Tibial nerve (tissue), 4 donors: ENCODE measurements around the gene WFIKKN2. TPM values are rescaled to one million over a fixed set of nuclear protein-coding genes. Genes with fewer than 3 reads are reported as not detected.

Source experiments
- DNase-seq, 2 donors: peaks; one replicate each; pipeline ENCODE4 v3.0.0-alpha.2; 2019; ENCODE audit warnings: low spot score in 2 of 2
- H3K27ac ChIP-seq, 4 donors: fragments of 200-600 bp; sonication (generic) in 3 of 4; one replicate each; pipeline ENCODE4 v1.5.1; 2017 to 2019; ENCODE audit warnings: mild to moderate bottlenecking in 1 of 4
- H3K27me3 ChIP-seq, 2 donors: fragments of 200-600 bp; sonication (generic) in 1 of 2; one replicate each; pipeline versions ENCODE4 v1.5.1 to v1.6.0; 2017 to 2019
- H3K36me3 ChIP-seq, 3 donors: fragments of 200-600 bp; sonication (generic); one replicate each; pipeline ENCODE4 v1.5.1; 2018 to 2019
- H3K4me1 ChIP-seq, 4 donors: fragments of 200-600 bp; sonication (generic) in 3 of 4; one replicate each; pipeline ENCODE4 v1.5.1; 2017 to 2019
- H3K4me3 ChIP-seq, 4 donors: fragments of 200-600 bp; sonication (generic) in 3 of 4; one replicate each; pipeline ENCODE4 v1.5.1; 2017 to 2019; ENCODE audit warnings: mild to moderate bottlenecking in 1 of 4, moderate library complexity in 1 of 4
- H3K9me3 ChIP-seq, 4 donors: fragments of 200-600 bp; sonication (generic) in 3 of 4; one replicate each; pipeline ENCODE4 v1.5.1; 2017 to 2019
- CTCF ChIP-seq, 5 experiments: fragments of 200-600 bp in 3 of 5; fragments of 450-650 bp in 2 of 5; sonication (generic) in 3 of 5; IDR thresholded peaks; one replicate each; pipeline ENCODE4 v1.5.1; 2016 to 2019; ENCODE audit warnings: antibody characterized with exemption in 5 of 5, mild to moderate bottlenecking in 3 of 5, moderate library complexity in 2 of 5
- EP300 ChIP-seq, 2 donors: sonication (generic); formaldehyde crosslinking; IDR thresholded peaks; one replicate each; pipeline ENCODE4 v1.6.1; 2017; ENCODE audit warnings: antibody characterized with exemption in 2 of 2, mild to moderate bottlenecking in 1 of 2
- POLR2A ChIP-seq, 2 donors: fragments of 450-650 bp; IDR thresholded peaks; one replicate each; pipeline ENCODE4 v1.6.1; 2017; ENCODE audit warnings: antibody characterized with exemption in 2 of 2, mild to moderate bottlenecking in 2 of 2, moderate library complexity in 2 of 2
- WGBS, 2 donors: methylation state at CpG; one replicate each; pipeline ENCODE4 v1.1.5; 2018; 5-methylcytosine and 5-hydroxymethylcytosine counted together
- total RNA-seq, 4 donors: library from RNA; depleted of rRNA; stranded (reverse); fragments of >200 nt; gene quantifications; one replicate each; pipeline ENCODE4 v1.1.0, GENCODE V29; 2016

The WFIKKN2 gene
- total RNA-seq, 4 donors from 2014 or later, result 1.0 to 2.2 (median 1.2) TPM; not detected in 1

- Histone ChIP-seq H3K9me3 (no peaks in the 10 kb centered on the region), H3K36me3 (no peaks in the 10 kb centered on the region), H3K27me3 (no peaks in the 10 kb centered on the region), H3K4me1 (peaks cover 0 to 17% (median 0%) of the 10 kb centered on the region in 4 donors), H3K27ac (no peak overlapping the region), H3K4me3 (no peak overlapping the region)
- WGBS, 2 donors, result 84 to 86% methylated on average over 12 of the region's 12 CpGs
- DNase-seq, result no peak
- TF ChIP-seq POLR2A (IDR thresholded peaks at IDR 0.05) (no peak), CTCF (IDR thresholded peaks at IDR 0.05) (no peak), EP300 (IDR thresholded peaks at IDR 0.05) (no peak)
These were observed 10.1 kb downstream of the WFIKKN2 start for GRCh38 chr17:50845240-50846147.

GRCh38 chr17:50847566-50847965, 12.2 kb downstream of the WFIKKN2 start:
- WGBS, 2 donors, result 93 to 100% methylated on average over 4 of the region's 4 CpGs

GRCh38 chr17:50848039-50848438, 12.7 kb downstream of the WFIKKN2 start:
- Histone ChIP-seq H3K9me3 (no peaks in the 10 kb centered on the region), H3K4me3 (no peak overlapping the region), H3K36me3 (no peaks in the 10 kb centered on the region), H3K4me1 (peaks cover 0 to 13% (median 6%) of the 10 kb centered on the region in 4 donors), H3K27ac (no peak overlapping the region), H3K27me3 (no peaks in the 10 kb centered on the region)
- no peak for DNase-seq
- no peak for TF ChIP-seq CTCF (IDR thresholded peaks at IDR 0.05)
- no peak for TF ChIP-seq POLR2A (IDR thresholded peaks at IDR 0.05)
- no peak for TF ChIP-seq EP300 (IDR thresholded peaks at IDR 0.05)
- WGBS, 2 donors, result 93% methylated on average over 3 of the region's 3 CpGs

More at GRCh38 chr17:50847566-50847965, 12.2 kb downstream of the WFIKKN2 start:
- no peak for TF ChIP-seq POLR2A (IDR thresholded peaks at IDR 0.05)
- no peak for TF ChIP-seq CTCF (IDR thresholded peaks at IDR 0.05)
- no peak for TF ChIP-seq EP300 (IDR thresholded peaks at IDR 0.05)
- Histone ChIP-seq H3K36me3 (no peaks in the 10 kb centered on the region), H3K9me3 (no peaks in the 10 kb centered on the region), H3K4me3 (no peak overlapping the region), H3K27me3 (no peaks in the 10 kb centered on the region), H3K4me1 (peaks cover 0 to 14% (median 6%) of the 10 kb centered on the region in 4 donors), H3K27ac (no peak overlapping the region)
- DNase-seq, result no peak

- DNase-seq, result no peak
- H3K27ac ChIP-seq, result no peak overlapping the region
- no peaks in the 10 kb centered on the region for H3K9me3 ChIP-seq
- no peak overlapping the region for H3K4me3 ChIP-seq
- WGBS, 2 donors, result 55 to 64% methylated on average over 2 of the region's 2 CpGs
- no peaks in the 10 kb centered on the region for H3K36me3 ChIP-seq
- H3K27me3 ChIP-seq, result no peaks in the 10 kb centered on the region
- TF ChIP-seq CTCF (IDR thresholded peaks at IDR 0.05), result no peak
- TF ChIP-seq POLR2A (IDR thresholded peaks at IDR 0.05), result no peak
- TF ChIP-seq EP300 (IDR thresholded peaks at IDR 0.05), result no peak
- peaks cover 0 to 13% (median 6%) of the 10 kb centered on the region in 4 donors for H3K4me1 ChIP-seq
These were observed 13.3 kb downstream of the WFIKKN2 start for GRCh38 chr17:50848711-50849110.

- Histone ChIP-seq H3K4me3 (no peak overlapping the region), H3K27me3 (no peaks in the 10 kb centered on the region), H3K4me1 (peaks cover 0 to 13% (median 6%) of the 10 kb centered on the region in 4 donors), H3K27ac (peak overlapping the region in 1 of 4 donors; percentile 91), H3K36me3 (no peaks in the 10 kb centered on the region), H3K9me3 (no peaks in the 10 kb centered on the region)
- DNase-seq, result no peak
- 78 to 81% methylated on average over 7 of the region's 7 CpGs for WGBS, 2 donors
- TF ChIP-seq POLR2A (IDR thresholded peaks at IDR 0.05), result no peak
- no peak for TF ChIP-seq EP300 (IDR thresholded peaks at IDR 0.05)
These were observed 15.3 kb downstream of the WFIKKN2 start for GRCh38 chr17:50850640-50851039.
